Measurements from ENCODE around the gene CENPV.

- no peak for TF ChIP-seq POLR2A (IDR thresholded peaks at IDR 0.05; ENCODE audit: low read length)
- no peak for TF ChIP-seq GATA1 (IDR thresholded peaks at IDR 0.05; ENCODE audit: low read depth, low read length)
Observed at GRCh38 chr17:16352667-16353316, 477 bp downstream of the CENPV start.

All from erythroblast (primary cell).